Lower lobe of right lung (tissue), 2 donors: ENCODE measurements around the gene H2AZ2. TPM values are rescaled to one million over a fixed set of nuclear protein-coding genes. Genes with fewer than 3 reads are reported as not detected.
A peak's percentile ranks its signal among the peaks of the same experiment; 100 is the strongest.
"Not testable (repeated sequence)": the region's sequence is repeated elsewhere in the genome, so short reads cannot be mapped to it uniquely, and the experiment has no call there.

Experiments
- ATAC-seq, 2 donors: fragments of 200-7000 bp; cut with Tn5 transposase; one replicate each; pipeline ENCODE4 v1.9.1; 2020 to 2022; ENCODE audit warnings: mild to moderate bottlenecking in 2 of 2, moderate library complexity in 2 of 2
- DNase-seq: peaks from one replicate; pipeline ENCODE4 v3.0.0-alpha.2; 2020
- H3K27ac ChIP-seq: fragments of 200-600 bp; one replicate; pipeline ENCODE4 v1.8.0; 2022
- H3K27me3 ChIP-seq: fragments of 200-600 bp; one replicate; pipeline ENCODE4 v1.8.0; 2022; ENCODE audit warnings: low read depth
- H3K36me3 ChIP-seq: fragments of 200-600 bp; one replicate; pipeline ENCODE4 v1.8.0; 2022; ENCODE audit warnings: mild to moderate bottlenecking
- H3K4me1 ChIP-seq: fragments of 200-600 bp; one replicate; pipeline ENCODE4 v1.8.0; 2022
- H3K4me3 ChIP-seq: fragments of 200-600 bp; one replicate; pipeline ENCODE4 v1.8.0; 2022; ENCODE audit warnings: mild to moderate bottlenecking
- H3K9me3 ChIP-seq: fragments of 200-600 bp; one replicate; pipeline ENCODE4 v1.8.0; 2022
- CTCF ChIP-seq: fragments of 200-600 bp; IDR thresholded peaks from one replicate; pipeline ENCODE4 v1.8.0; 2022; ENCODE audit warnings: antibody characterized with exemption, mild to moderate bottlenecking
- intact Hi-C: fragments of 100-400 bp; cut with DNase I; formaldehyde crosslinking; loops from one replicate; pipeline ENCODE4 v1.11.0; 2022
- total RNA-seq: library from RNA; stranded (reverse); fragmentation: NEBNext Ultra II Directional; extraction: Animal tissue kit (Norgen Biotek cat#: 25700); gene quantifications from one replicate; pipeline ENCODE4 v1.2.1, GENCODE V29; 2021
- donor health status: DM: no; HTN: yes; CAD: no; lungs with severe emphysema.

The H2AZ2 gene
- total RNA-seq, 1 donor from 2014 or later, result 139 TPM

GRCh38 chr7:44880317-44881018 lies 32.6 kb upstream of the H2AZ2 start:
- intact Hi-C loops, result no loop called here
- DNase-seq (no peak), ATAC-seq (no peak)
- peak overlapping the region; percentile 93 for H3K4me3 ChIP-seq
- H3K27ac ChIP-seq, result no peak overlapping the region
- peaks cover 62% of the 10 kb centered on the region for H3K4me1 ChIP-seq
- TF ChIP-seq CTCF, result no peak
- no peaks in the 10 kb centered on the region for H3K27me3 ChIP-seq
- no peaks in the 10 kb centered on the region for H3K9me3 ChIP-seq
- H3K36me3 ChIP-seq, result peaks cover 4% of the 10 kb centered on the region

GRCh38 chr7:44876393-44876792 lies 28.5 kb upstream of the H2AZ2 start:
- H3K27ac ChIP-seq, result no peak overlapping the region
- intact Hi-C loops, result no loop called here
- H3K9me3 ChIP-seq, result no peaks in the 10 kb centered on the region
- no peak for TF ChIP-seq CTCF
- no peak for ATAC-seq
- peaks cover 29% of the 10 kb centered on the region for H3K4me1 ChIP-seq
- H3K4me3 ChIP-seq, result no peak overlapping the region
- peaks cover 4% of the 10 kb centered on the region for H3K36me3 ChIP-seq
- no peaks in the 10 kb centered on the region for H3K27me3 ChIP-seq
- DNase-seq, result no peak

GRCh38 chr7:44875241-44875640 lies 27.4 kb upstream of the H2AZ2 start:
- ATAC-seq (no peak), DNase-seq (no peak)
- H3K36me3 ChIP-seq, result peaks cover 4% of the 10 kb centered on the region
- no peaks in the 10 kb centered on the region for H3K27me3 ChIP-seq
- H3K27ac ChIP-seq, result no peak overlapping the region
- no peak overlapping the region for H3K4me3 ChIP-seq
- intact Hi-C loops, result no loop called here
- H3K4me1 ChIP-seq, result peaks cover 18% of the 10 kb centered on the region
- H3K9me3 ChIP-seq, result no peaks in the 10 kb centered on the region
- no peak for TF ChIP-seq CTCF

- TF ChIP-seq CTCF, result no peak
- intact Hi-C loops, result no loop called here
- Histone ChIP-seq H3K4me3 (no peak overlapping the region), H3K4me1 (no peaks in the 10 kb centered on the region), H3K36me3 (peaks cover 4% of the 10 kb centered on the region), H3K27ac (no peak overlapping the region), H3K9me3 (no peaks in the 10 kb centered on the region), H3K27me3 (no peaks in the 10 kb centered on the region)
- DNase-seq (no peak), ATAC-seq (no peak)
Observed at GRCh38 chr7:44872787-44873186, 24.9 kb upstream of the H2AZ2 start.

DNA sequence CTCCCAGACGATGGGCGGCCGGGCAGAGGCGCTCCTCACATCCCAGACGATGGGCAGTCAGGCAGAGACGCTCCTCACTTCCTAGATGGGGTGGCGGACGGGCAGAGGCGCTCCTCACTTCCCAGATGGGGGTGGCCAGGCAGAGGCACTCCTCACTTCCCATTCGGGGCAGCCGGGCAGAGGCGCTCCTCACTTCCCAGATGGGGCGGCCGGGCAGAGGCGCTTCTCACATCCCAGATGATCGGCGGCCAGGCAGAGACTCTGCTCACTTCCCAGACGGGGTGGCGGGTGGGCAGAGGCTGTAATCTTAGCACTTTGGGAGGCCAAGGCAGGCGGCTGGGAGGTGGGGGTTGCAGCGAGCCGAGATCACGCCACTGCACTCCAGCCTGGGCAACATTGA lies 24.0 kb upstream of the H2AZ2 start:
- H3K4me3 ChIP-seq, DNase-seq, H3K4me1 ChIP-seq, H3K27ac ChIP-seq, H3K27me3 ChIP-seq, ATAC-seq, H3K9me3 ChIP-seq, intact Hi-C loops, H3K36me3 ChIP-seq: not testable (repeated sequence)

- H3K36me3 ChIP-seq, DNase-seq, H3K9me3 ChIP-seq, intact Hi-C loops, H3K4me3 ChIP-seq, ATAC-seq, H3K4me1 ChIP-seq, H3K27me3 ChIP-seq, H3K27ac ChIP-seq: not testable (repeated sequence)
Observed at GRCh38 chr7:44870780-44871179, 22.9 kb upstream of the H2AZ2 start.

- H3K27me3 ChIP-seq, ATAC-seq, intact Hi-C loops, H3K4me1 ChIP-seq, H3K27ac ChIP-seq, DNase-seq, H3K4me3 ChIP-seq, H3K9me3 ChIP-seq, H3K36me3 ChIP-seq: not testable (repeated sequence)
Observed at GRCh38 chr7:44870336-44870735, 22.4 kb upstream of the H2AZ2 start.
